ENCODE measurements around the gene CRABP1.

CRABP1 gene

GRCh38 chr15:78316283-78317083 is 23.7 kb upstream of the CRABP1 start:
- DNase-seq (ENCODE audit: low read depth in 1 of 2, low spot score in 1 of 2): no peak

- DNase-seq (ENCODE audit: low read depth in 1 of 2, low spot score in 1 of 2): no peak
These were observed 22.9 kb upstream of the CRABP1 start for GRCh38 chr15:78317145-78317836.

GRCh38 chr15:78319588-78319987 is 20.6 kb upstream of the CRABP1 start:
- DNase-seq (ENCODE audit: low read depth in 1 of 2, low spot score in 1 of 2): no peak

DNA sequence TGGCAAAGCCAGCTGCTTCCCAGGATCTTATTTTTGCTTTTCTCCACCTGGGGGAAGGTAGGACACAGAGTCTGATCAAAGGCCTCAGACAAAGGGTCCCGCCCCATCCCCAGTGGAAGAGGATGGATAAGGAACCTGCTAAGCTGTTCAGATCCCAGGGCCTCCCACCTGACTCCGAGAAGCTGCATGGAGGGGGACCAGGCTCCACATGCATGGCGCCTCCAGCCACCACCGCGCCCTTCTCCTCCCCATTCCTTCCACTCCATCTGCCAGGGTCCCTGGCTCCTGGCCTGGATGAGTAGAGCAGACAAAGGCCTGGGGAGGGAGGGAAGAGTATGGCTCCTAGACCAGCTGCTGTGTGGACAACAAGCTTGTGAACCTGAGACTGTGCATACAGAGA is 20.0 kb upstream of the CRABP1 start:
- DNase-seq (ENCODE audit: low read depth in 1 of 2, low spot score in 1 of 2): no peak

- no peak for DNase-seq (ENCODE audit: low read depth in 1 of 2, low spot score in 1 of 2)
These were observed 19.0 kb upstream of the CRABP1 start for GRCh38 chr15:78321041-78321570.

DNA sequence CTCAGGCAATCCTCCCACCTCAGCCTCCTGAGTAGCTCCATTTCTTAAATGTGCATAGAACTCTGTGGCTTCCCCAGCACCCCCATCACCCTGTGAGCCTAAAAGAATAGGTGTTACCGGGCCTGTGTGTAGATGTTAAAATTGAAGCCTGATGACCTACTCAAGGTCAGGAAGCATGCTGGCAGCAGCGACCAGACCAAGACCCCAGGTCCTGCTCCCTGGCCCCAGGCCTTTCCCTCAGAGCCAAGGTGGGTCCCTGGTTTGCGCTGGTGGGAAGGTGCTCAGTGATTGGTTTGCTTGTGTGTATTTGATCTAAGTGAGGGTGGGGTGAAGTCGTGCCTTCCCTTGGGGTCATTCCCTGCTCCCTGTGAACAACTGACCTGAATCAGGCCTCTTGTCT is 18.4 kb upstream of the CRABP1 start:
- no peak for DNase-seq (ENCODE audit: low read depth in 1 of 2, low spot score in 1 of 2)

DNA sequence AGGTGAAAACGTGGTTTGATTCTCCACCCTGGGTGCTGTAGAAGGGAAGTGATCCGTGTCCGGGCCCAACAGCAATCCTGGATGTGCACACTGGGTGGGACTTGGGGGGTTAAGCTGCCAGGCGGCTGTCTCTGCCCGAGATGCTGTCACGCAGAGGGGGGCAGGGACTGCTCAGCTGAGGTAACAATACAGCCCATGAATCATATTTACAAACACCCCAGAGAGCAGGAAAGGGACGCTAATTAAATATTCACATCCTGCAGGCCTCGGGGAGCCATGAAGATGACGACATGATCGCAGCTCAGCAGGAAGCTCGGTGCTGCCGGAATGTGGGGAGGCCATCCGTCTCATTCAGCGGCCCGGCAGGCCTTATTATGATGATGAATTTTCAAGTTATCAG is 17.9 kb upstream of the CRABP1 start:
- DNase-seq (ENCODE audit: low read depth in 1 of 2, low spot score in 1 of 2): no peak

GRCh38 chr15:78322724-78323521 is 17.2 kb upstream of the CRABP1 start:
- DNase-seq (ENCODE audit: low read depth in 1 of 2, low spot score in 1 of 2): no peak

DNA sequence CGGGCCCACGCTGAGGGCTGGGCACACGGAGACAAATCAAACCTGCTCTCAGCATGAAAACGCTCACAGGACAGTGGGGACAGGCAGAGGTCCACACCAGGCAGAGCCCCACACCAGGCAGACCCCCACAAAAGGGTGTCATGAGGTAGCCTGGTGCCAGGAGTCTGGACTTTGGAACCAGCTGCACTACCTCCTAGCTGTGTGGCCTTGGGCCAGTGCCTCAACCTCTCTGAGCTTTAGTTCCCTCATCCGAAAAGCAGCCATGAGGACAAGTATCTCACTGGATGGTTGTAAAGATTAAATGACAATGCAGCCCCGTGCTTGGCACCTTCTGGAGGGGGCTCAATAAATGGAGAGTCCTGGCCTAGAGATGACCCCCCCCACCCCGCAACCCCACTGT is 16.5 kb upstream of the CRABP1 start:
- DNase-seq (ENCODE audit: low read depth in 1 of 2, low spot score in 1 of 2): no peak

DNA sequence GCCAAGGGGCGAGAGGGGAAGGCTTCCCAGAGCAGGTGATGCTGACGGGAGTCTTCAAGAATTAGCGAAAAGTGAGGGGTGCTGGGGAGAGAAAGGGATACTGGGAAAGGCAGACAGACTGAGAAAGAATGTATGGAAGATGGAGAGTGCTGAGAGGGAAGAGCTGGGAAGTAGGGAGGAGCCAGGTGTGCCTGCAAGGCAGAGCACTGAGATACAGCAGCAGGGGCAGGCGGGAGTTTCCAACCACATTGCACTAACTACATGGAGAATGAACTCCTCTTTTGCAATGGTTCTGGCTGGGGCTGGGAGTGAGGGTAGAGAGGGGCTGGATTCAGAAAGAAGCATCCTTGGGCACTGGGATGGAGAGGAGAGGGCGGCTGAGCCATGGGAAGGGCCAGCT is 16.0 kb upstream of the CRABP1 start:
- no peak for DNase-seq (ENCODE audit: low read depth in 1 of 2, low spot score in 1 of 2)

DNA sequence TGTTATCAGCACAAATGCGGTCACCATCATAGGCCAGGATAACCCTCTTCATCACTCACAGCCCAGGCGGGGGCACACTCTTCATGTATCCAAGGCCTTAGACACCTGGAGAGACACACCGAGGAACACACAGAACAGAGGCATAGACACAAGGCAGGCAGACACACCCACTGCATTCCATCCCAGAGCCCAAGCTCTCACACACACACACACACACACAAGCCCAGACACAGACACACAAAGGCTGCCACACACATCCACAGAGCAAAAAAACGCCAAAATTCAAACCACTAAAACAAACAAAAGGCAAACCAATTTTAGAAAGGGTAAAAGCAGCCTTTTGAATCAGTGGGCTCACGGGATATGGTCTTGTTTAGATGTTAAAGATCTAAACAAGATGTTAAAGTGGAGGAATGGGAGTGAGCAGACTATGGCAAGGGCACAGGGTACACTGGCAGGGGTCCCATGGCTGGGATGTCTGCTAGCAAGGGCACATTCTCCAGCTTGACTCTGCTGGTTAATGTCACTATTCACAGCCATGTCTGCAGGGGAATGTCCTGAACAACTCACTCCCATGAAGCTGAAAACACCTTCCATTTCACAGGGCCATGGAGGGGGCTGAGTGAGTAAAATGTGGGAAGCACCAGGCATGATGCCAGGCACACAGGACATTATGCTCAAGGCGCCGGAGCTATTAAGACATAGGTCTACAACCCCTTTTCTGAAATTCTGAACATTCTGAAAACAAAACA is 14.9 kb upstream of the CRABP1 start:
- DNase-seq (ENCODE audit: low read depth in 1 of 2, low spot score in 1 of 2): no peak

DNA sequence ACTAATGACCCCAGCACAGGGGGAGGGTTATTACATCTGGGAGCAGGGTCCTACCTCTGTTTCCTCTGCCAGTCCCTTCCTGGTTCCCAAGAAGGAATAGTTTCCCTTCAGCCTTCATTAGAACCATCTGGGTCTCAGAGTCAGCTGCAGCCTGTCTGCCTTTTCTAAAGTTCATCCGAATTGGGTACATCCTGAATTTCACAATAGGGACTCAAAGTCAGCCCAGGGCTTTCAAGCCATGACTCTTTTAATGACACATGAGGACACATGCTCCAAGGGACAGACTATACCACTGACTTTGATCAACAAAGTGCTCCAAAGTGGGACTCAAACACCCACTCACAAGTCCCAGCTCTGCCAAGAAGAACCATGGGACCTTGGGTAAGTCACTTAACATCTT is 12.7 kb upstream of the CRABP1 start:
- DNase-seq (ENCODE audit: low read depth in 1 of 2, low spot score in 1 of 2): no peak

DNA sequence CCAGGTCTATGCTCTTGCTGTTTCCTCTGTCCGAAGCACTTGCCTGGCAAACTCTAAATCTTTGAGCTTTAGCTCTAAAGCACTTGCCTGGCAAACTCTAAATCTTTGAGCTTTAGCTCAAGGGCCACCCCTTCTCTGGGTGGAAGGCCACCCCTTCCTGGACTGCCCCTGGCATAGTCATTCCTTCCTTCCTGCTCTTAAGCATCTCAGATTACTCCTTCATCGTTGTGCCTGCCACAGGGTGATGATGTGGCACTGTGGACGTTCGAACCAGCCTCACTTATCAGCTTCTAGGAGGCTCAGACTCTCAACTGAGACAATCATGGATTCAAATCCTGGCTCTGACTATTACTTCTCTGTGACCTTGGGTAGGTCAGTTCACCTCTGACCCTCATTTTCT is 10.5 kb upstream of the CRABP1 start:
- no peak for DNase-seq (ENCODE audit: low read depth in 1 of 2, low spot score in 1 of 2)

DNA sequence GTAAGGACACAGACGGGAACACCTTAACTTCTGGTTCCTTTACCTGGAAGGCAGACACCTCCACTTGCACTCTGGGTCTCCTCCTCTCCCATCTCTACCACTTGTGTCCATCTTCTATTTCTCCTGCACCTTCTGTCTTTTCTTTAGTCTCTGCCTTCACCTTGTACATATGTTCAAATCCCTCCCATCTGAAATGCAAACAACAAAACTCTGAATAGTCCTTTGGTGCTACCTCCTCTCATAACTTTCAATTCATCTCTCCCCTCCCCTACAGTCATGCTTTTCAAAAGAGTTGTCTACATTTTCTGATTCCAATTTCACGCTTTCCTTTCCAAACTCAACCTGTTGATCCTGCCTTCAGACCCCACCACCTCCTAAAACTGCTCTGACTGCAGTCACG is 5.3 kb upstream of the CRABP1 start:
- no peak for DNase-seq (ENCODE audit: low read depth in 1 of 2, low spot score in 1 of 2)

- no peak for DNase-seq (ENCODE audit: low read depth in 1 of 2, low spot score in 1 of 2)
These were observed 4.2 kb upstream of the CRABP1 start for GRCh38 chr15:78335985-78336384.

DNA sequence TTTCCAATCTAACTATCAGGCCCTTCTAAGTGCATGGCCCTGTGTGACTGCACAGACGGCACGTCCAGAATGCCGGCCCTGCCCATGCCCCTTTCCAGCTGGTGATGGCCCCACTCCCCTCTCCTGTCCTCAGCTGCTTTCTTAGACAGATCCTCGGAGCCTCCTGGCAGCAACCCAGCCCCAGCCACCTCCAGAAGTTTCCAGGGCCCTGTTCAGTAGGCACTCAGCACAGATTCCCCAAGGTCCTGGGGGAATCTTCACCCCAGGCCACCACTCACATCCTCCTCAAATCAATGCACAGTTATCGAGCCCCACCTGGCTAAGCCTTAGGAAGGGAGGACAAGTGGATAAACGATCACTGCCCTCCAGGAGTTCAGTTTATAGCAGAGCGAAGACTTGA is 1.4 kb upstream of the CRABP1 start:
- DNase-seq (ENCODE audit: low read depth in 1 of 2, low spot score in 1 of 2): no peak

DNA sequence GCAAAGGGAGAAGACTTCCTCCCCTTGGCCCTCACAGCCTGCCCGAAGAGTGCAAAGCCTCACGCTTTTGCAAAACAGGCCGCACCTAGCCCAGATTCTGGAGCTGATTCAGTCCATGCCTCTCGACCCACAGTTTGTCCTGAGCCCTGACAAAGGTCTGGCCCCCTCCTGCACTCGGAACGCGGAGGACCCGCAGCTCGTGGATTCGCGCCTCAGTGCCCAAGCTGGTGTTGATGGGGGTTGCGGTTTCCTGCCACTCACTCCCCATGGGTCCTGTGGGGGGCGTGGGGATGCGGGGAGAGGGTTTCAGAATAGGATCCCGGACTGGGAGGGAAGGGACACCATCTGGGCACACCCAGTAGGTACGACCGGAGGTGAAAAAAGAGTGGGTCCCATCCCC is 594 bp upstream of the CRABP1 start:
- DNase-seq (ENCODE audit: low read depth in 1 of 2, low spot score in 1 of 2): no peak

DNA sequence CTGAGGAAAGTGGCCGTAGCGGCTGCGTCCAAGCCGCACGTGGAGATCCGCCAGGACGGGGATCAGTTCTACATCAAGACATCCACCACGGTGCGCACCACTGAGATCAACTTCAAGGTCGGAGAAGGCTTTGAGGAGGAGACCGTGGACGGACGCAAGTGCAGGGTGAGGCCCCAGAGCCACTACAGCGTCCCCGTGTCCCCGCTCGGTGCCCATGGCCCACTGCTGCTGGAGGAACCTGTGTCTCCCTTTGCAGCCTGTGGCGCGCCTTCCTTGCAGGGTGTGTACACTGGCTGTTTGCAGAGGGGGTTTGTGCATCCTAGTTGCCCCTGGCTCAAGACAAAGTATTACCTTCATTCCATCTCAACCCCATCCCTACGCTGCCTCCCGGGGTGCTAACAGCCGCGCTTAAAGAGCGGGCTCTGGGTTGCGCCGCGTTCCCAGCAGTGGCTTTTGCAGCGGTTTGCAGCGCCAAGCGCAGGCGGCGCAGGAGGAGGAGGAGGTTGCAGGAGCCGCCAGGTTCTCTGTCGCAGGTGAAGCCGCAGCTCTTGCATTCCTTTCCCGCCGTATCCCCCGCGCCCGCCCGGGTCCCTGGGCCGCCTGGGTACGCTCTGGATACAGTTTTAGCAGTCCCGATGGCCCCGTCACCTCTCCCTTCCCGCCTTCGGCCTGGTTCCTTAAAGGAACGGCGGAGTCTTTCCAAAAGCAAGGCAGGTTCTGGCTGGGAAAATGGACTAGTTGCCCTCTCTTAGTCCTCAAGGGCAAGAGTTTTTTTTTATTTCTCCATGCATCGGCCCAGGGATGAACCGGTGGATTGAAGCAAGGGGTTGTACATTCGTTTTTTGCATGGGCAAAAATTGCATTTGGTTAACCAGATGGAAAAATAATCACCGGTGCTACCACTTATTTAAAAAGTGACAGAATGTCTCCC is 1.2 kb downstream of the CRABP1 start:
- no peak for DNase-seq (ENCODE audit: low read depth in 1 of 2, low spot score in 1 of 2)

GRCh38 chr15:78342021-78342420 is 1.9 kb downstream of the CRABP1 start:
- DNase-seq (ENCODE audit: low read depth in 1 of 2, low spot score in 1 of 2): no peak

All from activated CD4-positive, alpha-beta T cell treated with anti-CD3 and anti-CD28 coated beads, Interleukin-2, amount 50 U/mL, for 24 hours (primary cell).